DOHH2 (cell line): ENCODE data around the gene MAPK12.

Source experiments
- H3F3A ChIP-seq: fragments of 200-600 bp; sonication (generic), shearing (Covaris generic); 2 replicates; pipeline ENCODE4 v1.6.0; 2016; ENCODE audit warnings: antibody characterized with exemption, mild to moderate bottlenecking; ENCODE audit not compliant: control insufficient read depth, insufficient read depth
- H3K27ac ChIP-seq: fragments of 200-600 bp; sonication (generic); 2 replicates; pipeline ENCODE4 v1.5.1; 2014; ENCODE audit warnings: low read depth, mild to moderate bottlenecking, low read length, moderate library complexity
- H3K27me3 ChIP-seq: fragments of 200-600 bp; sonication (generic); 2 replicates; pipeline ENCODE4 v1.6.1; 2014; ENCODE audit warnings: mild to moderate bottlenecking, low read length, mixed read lengths; ENCODE audit not compliant: control insufficient read depth
- H3K36me3 ChIP-seq: fragments of 200-600 bp; sonication (generic); 2 replicates; pipeline ENCODE4 v1.6.1; 2014; ENCODE audit warnings: mild to moderate bottlenecking, low read length, moderate library complexity, mixed read lengths; ENCODE audit not compliant: control insufficient read depth
- H3K4me1 ChIP-seq: fragments of 200-600 bp; sonication (generic); 2 replicates; pipeline ENCODE4 v1.6.1; 2014; ENCODE audit warnings: mild to moderate bottlenecking, low read length, mixed read lengths; ENCODE audit not compliant: control insufficient read depth
- H3K4me2 ChIP-seq: fragments of 200-600 bp; sonication (generic); 2 replicates; pipeline ENCODE4 v1.6.0; 2014; ENCODE audit warnings: mild to moderate bottlenecking, low read length, moderate library complexity
- H3K4me3 ChIP-seq: fragments of 200-600 bp; sonication (generic); 2 replicates; pipeline ENCODE4 v1.5.1; 2014; ENCODE audit warnings: mild to moderate bottlenecking, low read length, mixed read lengths
- H3K79me2 ChIP-seq: fragments of 200-600 bp; sonication (generic); 2 replicates; pipeline ENCODE4 v1.6.1; 2014; ENCODE audit warnings: mild to moderate bottlenecking, low read length, mixed read lengths; ENCODE audit not compliant: control insufficient read depth
- H3K9me2 ChIP-seq: fragments of 200-600 bp; sonication (generic); replicated peaks from 2 replicates; pipeline ENCODE4 v1.6.1; 2014; ENCODE audit warnings: mild to moderate bottlenecking, low read length, mixed read lengths; ENCODE audit not compliant: control insufficient read depth
- H3K9me3 ChIP-seq: fragments of 200-600 bp; sonication (generic); 2 replicates; pipeline ENCODE4 v1.6.1; 2014; ENCODE audit warnings: antibody characterized with exemption, low read length, mixed read lengths; ENCODE audit not compliant: control insufficient read depth, insufficient read depth
- H4K20me1 ChIP-seq: fragments of 200-600 bp; sonication (generic); 2 replicates; pipeline ENCODE4 v1.6.0; 2014; ENCODE audit warnings: low read depth, mild to moderate bottlenecking, antibody characterized with exemption, low read length, moderate library complexity; ENCODE audit not compliant: control insufficient read depth, insufficient read depth
- EZH2phosphoT487 ChIP-seq: fragments of 200-600 bp; sonication (generic); IDR thresholded peaks from 2 replicates; pipeline ENCODE4 v1.6.1; 2017; ENCODE audit warnings: borderline replicate concordance, mild to moderate bottlenecking, antibody characterized with exemption, low read length, moderate library complexity, mixed read lengths
- TF ChIP-seq, protein P1 (sequence below): fragments of 200-600 bp; sonication (generic); IDR thresholded peaks from one replicate; pipeline ENCODE4 v1.5.1; 2014; ENCODE audit warnings: antibody characterized with exemption, mild to moderate bottlenecking, low read depth, low read length; ENCODE audit not compliant: poor library complexity, severe bottlenecking

The MAPK12 gene

DNA sequence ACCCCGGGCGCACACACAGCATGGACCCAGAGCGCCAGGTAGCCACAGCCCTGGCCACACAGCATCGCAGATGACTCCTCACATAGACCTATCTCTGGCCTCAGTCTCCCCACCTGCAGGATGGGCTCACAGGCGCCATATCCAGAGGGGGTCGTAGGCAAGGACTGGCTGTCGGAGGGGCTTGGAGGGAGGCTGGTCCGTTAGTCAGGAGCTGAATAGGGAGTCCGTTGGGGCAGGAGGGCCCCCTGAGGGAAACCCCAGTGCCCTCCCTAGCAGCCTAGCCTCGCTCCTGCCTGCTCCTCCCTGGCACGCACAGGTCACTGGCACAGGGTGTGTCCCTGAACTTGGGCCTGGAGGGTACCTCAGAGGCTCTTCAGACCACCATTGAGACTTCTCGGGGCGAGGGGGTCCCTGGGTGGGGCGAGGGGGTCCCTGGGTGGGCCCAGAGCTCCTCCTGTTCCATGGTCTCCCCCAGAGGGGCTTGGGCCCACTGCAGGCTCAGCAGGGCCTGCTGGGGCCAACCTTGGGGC, 44.0 kb upstream of the MAPK12 start:
- Histone ChIP-seq H3K79me2 (peaks cover 65% of the 10 kb centered on the region), H3K27me3 (no peaks in the 10 kb centered on the region), H3K27ac (peak overlapping the region; percentile 88), H3K4me3 (peak overlapping the region; percentile 97), H3K4me1 (peaks cover 82% of the 10 kb centered on the region), H3F3A (peaks cover 36% of the 10 kb centered on the region), H3K9me2 (no peaks in the 10 kb centered on the region), H3K9me3 (no peaks in the 10 kb centered on the region), H3K36me3 (peaks cover 42% of the 10 kb centered on the region), H3K4me2 (peak overlapping the region; percentile 99), H4K20me1 (peaks cover 15% of the 10 kb centered on the region)
- TF ChIP-seq EZH2phosphoT487: no peak
- TF ChIP-seq, protein P1, sequence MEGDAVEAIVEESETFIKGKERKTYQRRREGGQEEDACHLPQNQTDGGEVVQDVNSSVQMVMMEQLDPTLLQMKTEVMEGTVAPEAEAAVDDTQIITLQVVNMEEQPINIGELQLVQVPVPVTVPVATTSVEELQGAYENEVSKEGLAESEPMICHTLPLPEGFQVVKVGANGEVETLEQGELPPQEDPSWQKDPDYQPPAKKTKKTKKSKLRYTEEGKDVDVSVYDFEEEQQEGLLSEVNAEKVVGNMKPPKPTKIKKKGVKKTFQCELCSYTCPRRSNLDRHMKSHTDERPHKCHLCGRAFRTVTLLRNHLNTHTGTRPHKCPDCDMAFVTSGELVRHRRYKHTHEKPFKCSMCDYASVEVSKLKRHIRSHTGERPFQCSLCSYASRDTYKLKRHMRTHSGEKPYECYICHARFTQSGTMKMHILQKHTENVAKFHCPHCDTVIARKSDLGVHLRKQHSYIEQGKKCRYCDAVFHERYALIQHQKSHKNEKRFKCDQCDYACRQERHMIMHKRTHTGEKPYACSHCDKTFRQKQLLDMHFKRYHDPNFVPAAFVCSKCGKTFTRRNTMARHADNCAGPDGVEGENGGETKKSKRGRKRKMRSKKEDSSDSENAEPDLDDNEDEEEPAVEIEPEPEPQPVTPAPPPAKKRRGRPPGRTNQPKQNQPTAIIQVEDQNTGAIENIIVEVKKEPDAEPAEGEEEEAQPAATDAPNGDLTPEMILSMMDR: no peak

DNA sequence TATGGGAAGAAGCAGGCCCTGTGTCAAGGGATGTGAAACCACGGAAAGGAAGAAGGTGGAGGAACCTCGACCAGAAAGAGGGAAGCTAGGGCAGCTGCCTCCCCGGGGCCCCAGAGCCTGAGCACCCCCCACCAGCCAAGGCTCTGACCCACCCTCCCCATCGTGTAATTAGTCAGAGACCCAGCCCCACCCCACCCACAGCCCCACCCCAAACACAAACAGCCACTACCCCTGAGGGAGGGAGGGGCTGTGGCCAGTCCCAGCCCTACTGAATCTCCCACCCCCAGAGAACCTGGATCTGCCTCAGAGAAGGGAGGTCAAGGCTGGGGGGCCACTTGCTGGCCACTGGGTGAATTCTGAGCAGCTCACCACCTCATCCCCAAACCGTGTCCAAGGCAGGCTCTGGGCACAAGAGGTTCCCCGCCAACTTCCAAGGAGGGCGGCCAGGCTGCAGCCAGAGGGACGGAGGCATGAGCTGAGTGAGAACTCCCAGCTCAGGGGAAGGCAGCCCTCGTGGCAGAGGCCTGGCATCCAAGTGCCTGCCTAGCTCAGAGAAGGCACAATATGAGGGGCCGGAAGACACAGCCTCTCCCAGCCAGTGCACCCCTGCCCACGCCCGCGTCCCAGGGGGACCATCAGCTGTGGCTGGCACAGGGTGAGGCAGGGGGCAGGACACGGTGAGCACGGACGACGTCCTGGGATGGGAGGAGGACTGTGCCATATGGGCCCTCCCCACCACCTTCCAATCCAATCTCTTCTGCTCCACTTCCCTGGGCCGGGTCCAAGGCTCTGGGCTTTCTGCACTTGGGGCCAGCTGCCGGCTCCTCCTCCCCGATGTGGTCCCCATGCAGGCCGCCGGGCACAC, 43.3 kb upstream of the MAPK12 start:
- Histone ChIP-seq H3K4me2 (peak overlapping the region; percentile 99), H3K4me3 (peak overlapping the region; percentile 97), H3K36me3 (peaks cover 42% of the 10 kb centered on the region), H3K4me1 (peaks cover 86% of the 10 kb centered on the region), H3K79me2 (peaks cover 72% of the 10 kb centered on the region), H3F3A (peaks cover 31% of the 10 kb centered on the region), H3K27me3 (no peaks in the 10 kb centered on the region), H4K20me1 (peaks cover 15% of the 10 kb centered on the region), H3K27ac (peak overlapping the region; percentile 88), H3K9me3 (no peaks in the 10 kb centered on the region), H3K9me2 (no peaks in the 10 kb centered on the region)
- no peak for TF ChIP-seq EZH2phosphoT487
- TF ChIP-seq, protein P1: no peak

DNA sequence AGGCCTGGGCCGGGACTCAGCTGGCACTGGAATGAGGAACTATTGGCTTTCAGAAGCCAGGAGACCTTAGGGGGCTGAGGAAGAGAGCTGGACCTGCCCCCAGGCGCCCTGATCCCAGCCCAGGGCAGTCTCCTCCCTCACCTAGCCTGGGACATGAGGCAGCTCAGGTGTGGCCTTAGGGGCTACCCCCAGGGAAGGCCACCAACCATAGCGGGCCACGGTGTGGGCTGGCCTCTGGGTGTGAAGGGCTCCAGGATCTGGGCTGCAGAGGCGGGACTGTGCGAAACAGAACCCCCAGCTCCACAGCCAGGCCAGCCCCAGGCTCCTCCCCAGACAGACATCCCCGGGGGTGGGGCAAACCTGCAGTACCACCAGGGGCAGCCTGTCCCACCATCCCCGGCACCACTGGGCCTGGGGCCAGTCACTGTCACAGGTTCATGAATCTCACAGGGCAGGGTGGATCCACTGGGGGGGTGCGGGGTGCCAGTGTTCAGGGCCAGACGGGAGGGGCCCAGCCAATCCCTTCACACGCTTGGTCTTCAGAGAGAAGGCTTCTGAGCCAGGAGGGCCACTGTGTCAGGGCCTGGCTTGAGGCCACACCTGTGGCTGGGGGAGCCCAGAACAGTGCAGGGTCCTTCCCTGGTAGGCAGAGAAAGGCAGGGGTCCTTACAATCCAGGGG, 42.5 kb upstream of the MAPK12 start:
- H3K4me3 ChIP-seq: peak overlapping the region; percentile 97
- TF ChIP-seq EZH2phosphoT487: no peak
- TF ChIP-seq, protein P1: peak; percentile 32
- H3K27me3 ChIP-seq: no peaks in the 10 kb centered on the region
- no peaks in the 10 kb centered on the region for H3K9me2 ChIP-seq
- peaks cover 42% of the 10 kb centered on the region for H3K36me3 ChIP-seq
- peaks cover 85% of the 10 kb centered on the region for H3K4me1 ChIP-seq
- H3K4me2 ChIP-seq: peak overlapping the region; percentile 99
- H3K27ac ChIP-seq: peak overlapping the region; percentile 88
- H3K9me3 ChIP-seq: no peaks in the 10 kb centered on the region
- H4K20me1 ChIP-seq: peaks cover 15% of the 10 kb centered on the region
- peaks cover 29% of the 10 kb centered on the region for H3F3A ChIP-seq
- peaks cover 78% of the 10 kb centered on the region for H3K79me2 ChIP-seq
